NCI-H1092 treated with DMSO at 0.1 percent for 48 hours (cell line): ENCODE data around the gene CRISPLD2.
"Not testable (repeated sequence)": the region's sequence is repeated elsewhere in the genome, so short reads cannot be mapped to it uniquely, and the experiment has no call there.

Experiments
- DNase-seq: peaks from one replicate; lab custom pipeline; 2025; lab: John Stamatoyannopoulos, UW

The CRISPLD2 gene

DNA sequence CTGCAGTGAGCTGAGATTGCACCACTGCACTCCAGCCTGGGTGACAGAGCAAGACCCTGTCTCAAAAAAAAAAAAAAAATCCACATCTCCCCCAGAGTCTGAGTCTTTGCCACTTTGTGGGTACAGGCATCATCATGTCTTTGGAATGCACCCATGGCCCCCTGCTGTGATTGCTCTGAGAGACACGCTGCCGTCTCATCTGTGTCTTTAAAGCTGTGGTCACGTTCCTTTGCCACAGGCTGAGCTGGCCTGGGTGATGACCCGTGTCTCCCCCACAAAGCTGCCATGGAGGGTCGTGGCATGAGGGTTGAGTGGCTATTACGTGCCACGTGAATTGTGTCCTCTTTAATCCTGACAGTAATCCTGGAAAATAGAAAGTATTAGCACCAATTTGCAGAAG is 20.2 kb downstream of the CRISPLD2 start:
- no peak for DNase-seq

DNA sequence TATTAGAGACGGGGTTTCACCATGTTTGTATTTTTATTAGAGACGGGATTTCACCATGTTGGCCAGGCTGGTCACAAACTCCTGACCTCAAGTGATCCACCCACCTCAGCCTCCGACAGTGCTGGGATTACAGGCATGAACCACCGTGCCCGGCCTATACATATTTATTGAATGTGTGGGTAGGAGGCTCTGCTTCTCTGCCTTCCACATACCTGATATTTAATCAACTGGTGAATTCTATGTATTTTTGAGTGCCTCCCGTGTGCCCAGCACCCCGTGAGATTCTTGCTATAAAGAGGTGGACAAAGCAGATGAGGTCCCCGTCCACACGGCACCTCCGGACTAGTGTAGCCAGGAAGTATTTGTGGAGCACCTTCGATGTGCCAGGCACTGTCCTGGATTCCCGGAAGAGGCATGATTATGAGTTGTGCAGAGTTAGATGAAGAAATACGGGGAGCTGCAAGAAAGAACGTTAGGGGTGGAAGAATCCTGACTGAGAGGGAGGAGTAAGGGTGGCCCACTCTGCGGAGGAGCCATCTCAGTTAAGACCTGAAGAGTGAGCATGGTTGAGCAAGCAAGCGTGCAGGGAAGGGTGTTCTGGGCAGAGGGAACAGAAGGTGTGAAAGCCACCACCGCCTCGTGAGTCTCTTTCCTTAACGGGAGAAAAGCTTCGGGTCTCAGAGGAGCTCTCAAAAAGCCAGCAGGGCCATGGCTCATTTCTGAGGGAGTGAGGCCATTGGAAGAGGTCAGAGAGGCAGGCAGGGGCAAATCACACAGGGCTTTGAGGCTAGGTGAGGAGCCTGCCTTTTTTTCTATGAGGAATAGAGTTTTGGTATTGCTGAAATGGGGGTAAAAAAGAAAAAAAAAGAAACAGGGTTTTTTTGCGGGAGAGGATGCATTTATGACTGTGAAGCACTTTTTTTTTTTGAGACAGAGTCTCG is 21.2 kb downstream of the CRISPLD2 start:
- no peak for DNase-seq

DNA sequence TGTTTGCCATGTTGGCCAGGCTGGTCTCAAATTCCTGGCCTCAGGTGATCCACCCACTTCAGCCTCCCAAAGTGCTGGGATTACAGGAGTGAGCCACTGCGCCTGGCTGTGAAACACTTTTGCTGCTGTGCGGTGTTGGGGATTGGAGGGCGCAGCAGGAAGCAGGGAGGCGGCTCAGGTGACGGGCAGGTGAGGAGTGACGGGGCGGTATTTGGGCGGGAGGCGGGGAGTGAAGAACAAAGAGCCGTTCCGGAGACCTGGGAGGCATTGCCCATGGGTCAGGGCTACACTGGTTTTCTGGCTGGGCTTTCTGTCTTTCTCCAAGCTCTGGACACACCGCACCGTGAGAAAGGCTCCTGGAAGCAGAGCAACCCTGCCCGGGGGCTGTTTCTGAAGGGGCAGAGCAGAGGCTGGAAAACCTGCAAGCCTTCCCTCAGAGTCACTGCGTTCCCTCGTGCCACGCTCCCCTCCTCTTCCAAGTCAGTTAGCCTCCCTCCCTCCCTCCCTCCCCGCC is 22.1 kb downstream of the CRISPLD2 start:
- DNase-seq = no peak

DNA sequence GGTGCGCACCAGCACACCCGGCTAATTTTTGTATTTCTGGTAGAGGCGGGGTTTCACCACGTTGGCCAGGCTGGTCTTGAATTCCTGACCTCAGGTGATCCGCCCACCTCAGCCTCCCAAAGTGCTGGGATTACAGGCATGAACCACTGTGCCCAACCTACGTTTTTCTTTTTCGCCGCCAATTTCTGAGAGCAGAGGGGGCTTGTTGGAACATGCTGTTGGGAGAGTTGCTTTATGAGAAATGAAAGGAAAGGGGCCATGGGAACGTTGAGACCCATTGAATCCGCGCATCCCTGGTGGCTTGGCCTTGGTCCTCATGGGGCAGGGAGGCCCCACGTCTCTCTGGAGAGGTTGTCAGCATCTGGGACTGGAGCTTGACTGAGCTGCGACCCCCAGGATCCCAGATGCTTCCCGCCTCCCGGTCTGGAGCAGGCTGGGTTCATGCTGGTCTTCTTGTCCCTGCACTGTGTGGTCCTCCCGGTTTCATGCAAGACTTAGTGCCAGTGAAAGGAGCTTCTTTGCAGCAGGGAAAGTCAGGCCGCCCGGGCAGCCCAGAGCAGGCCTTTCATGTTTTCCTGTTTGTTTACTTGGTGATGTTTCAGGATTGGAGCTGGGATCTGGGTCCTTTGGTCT is 22.8 kb downstream of the CRISPLD2 start:
- DNase-seq = no peak

DNA sequence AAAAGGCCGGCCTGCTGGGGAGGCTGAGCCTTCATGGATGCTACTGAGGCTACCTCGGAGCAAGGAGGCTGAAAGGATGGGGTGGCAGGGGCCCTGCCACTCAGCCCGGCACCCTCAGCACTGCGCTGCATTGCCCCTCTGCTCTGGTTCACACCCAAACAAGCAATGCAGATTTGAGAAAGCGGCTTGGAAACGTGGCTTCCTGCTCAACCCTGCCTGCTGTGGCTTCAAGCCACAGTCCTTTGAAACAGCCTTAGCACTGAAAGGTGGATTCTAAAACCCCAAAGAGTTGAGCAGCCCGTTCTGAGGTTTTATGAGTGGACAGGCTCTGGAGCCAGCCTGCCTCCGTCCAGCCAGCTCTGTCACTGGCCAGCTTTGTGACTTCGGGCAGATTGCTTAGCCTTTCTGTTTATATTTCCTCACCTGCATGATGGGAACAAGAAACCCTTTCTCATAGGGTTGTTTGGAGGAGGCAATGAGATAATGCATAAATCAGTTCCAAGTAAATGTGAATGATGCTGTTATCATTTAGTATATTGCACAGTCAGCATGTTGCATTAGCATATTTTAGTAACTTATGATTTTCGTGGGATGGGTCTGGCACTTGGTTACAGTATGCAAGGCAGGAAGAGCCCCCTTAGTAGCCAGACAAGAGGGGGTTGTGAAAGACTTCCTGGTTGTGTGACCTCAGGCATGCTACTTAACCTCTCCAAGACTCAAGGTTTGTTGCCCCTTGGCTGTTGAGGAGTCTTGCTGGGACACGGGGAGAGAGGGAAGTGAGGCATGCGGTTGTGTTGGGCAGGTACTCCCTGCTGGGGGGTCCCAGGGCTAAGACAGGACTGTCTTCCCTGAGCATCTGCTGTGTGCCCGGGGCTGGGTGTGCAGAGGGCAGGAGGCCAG is 23.6 kb downstream of the CRISPLD2 start:
- no peak for DNase-seq

DNA sequence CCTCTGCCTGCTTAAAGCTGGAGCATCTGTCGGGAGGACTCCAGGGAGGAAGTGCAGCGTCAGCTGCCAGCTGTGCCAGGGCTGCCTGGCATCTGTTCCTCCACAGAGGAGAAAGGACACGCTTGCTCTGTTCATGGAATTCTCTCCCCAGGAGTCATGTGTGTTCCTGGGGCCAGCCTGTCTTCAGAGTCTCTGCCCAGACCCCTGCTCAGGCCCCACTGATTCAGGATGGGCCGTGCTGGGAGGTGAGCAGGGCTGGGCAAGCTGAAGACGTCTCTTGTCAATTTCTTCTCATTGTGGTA is 24.2 kb downstream of the CRISPLD2 start:
- no peak for DNase-seq

DNA sequence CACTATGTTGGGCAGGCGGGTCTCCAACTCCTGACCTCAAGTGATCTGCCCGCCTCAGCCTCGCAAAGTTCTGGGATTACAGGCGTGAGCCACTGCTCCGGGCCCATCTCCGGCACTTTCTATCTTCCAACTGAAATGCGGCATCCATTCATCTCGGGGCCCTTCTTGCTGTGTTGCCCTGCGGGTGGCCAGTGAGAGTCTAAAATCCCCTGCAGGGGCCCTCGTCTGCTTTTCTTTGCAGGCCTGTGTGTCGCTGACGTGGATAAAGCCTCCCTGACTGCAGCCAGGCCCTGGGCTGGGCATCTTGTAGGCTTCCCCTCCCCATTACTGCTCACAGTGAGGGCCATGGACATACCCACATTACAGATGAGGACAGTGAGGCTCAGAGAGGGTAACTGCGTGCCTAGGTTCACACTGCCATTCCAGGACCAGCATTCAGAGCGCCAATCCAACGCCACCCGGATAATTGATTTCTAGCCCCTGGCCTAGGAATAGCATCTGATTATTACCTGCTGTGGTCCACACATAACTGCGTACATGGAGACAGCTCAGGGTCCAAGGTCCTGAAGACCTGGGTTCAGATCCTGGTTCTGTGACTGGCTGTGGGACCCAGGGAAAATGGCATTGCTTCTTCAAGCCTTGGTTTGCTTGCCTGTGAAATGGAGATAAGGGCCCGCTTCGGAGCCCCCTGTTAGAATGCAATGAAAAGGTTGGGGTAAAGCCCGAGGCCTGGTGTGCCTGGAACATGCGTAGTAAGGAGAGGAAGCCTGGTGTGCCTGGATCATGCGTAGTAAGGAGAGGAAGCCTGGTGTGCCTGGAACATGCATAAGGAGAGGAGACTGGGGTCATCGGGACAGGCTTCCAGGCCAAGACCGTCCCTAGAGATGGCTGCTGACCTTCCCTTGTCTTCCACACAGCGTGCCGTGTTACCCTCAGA is 25.0 kb downstream of the CRISPLD2 start:
- DNase-seq = no peak

DNA sequence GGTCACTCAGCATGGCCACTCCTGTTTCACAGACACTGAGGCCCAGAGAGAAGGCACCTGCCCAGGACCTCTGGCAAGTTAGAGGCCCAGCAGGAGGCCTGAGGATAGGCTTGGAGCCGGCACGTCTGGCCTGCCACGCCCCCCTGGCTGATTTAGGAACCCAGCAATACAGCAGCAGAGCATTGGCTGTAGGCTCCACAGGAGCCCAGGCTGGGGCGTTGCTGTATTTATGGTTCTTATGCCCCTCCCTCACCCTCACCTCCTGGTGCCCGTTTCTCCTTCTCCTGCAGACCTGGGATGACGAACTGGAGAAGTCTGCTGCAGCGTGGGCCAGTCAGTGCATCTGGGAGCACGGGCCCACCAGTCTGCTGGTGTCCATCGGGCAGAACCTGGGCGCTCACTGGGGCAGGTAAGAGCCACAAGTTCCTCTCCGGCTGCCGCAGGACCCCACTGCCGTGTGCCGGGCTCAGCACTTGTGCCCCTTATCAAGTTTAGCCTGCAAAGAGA is 25.8 kb downstream of the CRISPLD2 start:
- no peak for DNase-seq

DNA sequence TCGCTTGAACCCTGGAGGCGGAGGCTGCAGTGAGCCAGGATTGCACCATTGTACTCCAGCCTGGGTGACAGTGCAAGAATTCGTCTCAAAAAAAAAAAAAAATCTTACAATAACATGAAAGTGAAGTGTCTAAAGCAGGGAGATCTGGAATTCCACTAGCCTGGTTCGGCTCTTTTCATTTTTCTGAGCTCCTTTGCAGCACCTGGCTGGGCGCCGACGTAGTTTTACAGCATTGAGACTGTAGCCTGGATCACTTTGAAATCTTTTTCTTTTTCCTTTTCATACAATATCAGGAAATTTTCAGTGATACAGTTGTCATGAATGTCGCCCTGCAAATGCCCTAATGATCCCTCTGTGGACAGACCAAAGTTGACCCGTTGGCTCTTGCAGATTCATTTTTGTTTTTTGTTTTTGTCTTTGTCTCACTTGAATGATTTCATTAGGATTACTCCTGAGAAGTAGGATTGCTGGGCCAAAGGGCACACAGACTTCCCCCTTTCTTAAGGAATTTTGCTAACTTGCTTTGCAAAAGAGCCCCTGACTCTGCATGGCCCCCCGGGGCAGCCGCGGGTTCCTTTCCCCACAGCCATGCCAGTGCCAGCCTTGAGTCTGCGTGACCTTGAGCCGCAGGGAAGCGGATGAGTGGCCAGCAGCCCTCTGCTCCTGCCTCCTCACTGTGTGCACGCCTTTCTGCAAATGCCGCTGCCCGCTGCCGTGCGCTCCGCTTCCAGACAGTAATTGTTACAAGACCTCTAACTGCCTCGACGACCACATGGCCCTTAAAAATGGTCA is 28.0 kb downstream of the CRISPLD2 start:
- no peak for DNase-seq

DNA sequence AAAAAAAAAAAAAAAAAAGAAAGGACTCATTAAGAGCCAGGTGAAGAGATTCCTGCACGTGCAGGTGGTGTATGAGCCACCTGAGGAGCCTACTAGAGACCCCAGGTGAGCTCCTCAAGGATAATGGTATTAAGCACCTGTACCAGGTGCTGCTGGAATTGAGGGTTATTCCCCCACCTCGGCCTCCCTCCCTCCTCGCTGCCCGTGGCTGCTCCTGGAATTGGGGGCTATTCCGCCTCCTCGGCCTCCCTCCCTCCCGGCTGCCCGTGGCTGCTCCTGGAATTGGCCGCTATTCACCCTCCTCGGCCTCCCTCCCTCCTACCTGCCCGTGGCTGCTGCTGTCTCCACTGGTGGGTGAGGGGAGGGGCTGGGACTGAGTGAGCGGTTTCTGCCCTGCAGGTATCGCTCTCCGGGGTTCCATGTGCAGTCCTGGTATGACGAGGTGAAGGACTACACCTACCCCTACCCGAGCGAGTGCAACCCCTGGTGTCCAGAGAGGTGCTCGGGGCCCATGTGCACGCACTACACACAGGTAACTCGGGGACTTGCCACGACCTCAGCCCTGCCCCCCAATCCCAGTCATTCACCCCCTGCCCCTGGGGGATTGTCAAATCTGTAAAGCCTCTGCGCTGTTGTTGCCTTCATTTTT is 29.3 kb downstream of the CRISPLD2 start:
- no peak for DNase-seq

DNA sequence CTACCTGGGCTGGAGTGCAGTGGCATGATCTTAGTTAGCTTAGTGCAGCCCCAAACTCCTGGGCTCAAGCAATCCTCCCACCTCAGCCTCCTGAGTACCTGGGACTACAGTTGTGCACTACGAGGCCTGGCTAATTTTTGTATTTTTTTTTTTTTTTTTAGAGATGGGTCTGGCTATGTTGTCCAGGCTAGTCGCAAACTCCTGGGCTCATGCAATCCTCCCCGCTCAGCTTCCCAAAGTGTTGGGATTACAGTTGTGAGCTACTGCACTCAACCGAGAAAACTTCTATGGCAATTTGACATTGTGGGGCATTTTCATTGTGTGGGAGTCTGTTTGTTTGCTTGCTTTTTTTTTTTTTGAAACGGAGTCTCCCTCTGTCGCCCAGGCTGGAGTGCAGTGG is 30.0 kb downstream of the CRISPLD2 start:
- DNase-seq = no peak

DNA sequence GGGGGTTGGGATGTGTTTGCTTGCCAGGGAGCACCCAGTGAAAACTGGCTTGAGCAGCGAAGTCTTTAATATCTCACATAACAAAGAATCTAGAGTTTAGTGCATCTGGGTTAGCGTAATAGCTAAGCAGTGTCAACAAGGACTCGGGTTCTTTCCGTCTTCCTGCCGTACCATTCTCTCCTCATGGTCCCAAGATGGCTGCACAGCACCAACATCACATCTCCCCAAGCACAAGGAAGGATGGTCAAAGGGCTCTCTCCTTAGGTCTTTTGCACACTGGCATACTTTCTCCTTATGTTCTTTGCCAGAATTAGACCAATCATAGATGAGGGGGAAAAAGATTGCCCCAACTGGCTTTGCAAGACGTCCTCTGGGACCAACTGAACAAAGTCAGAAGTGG is 30.9 kb downstream of the CRISPLD2 start:
- DNase-seq = no peak

DNA sequence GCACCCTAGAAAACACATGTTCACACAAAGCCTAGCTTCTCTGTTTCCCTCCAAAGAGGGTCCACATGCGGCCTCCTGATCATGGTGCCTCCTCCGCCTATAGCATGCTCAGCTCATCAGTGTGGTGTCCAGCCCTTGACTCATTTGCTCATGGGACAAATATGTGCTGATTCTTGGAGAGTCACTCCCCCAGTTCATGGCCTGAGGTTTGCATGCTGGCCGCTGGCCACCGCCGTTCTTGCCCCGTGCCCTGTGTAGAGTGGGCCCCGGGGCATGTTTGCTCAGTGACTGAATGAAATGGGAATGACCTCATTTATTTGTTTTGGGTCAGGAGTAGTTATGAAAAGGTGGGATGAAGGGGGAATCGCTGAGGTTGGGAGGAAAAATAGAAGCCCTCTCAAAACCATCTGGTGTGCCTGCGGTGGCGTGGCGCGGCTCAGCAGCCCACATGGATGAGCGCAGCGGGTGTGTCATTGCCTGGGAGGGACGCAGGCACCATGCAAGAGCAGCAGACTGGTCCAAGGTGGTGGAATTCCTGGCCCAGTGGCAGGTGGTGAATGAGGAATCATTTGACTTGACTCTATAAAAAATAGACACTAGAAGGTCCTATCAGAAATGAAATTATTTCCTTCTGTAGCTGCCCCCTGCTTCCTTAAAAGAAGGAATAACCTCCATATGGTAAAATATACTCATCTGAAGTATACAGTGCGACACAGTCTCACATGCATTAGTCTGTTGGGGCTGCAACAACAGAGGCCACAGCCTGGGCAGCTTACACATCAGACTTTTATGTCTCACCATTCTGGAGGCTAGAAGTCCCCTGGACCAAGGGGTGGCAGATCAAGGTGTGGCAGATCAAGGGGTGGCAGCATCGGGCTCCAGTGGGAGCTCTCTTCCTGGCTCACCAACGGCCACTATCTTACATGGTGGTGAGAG is 31.7 kb downstream of the CRISPLD2 start:
- DNase-seq = peak; percentile 76

DNA sequence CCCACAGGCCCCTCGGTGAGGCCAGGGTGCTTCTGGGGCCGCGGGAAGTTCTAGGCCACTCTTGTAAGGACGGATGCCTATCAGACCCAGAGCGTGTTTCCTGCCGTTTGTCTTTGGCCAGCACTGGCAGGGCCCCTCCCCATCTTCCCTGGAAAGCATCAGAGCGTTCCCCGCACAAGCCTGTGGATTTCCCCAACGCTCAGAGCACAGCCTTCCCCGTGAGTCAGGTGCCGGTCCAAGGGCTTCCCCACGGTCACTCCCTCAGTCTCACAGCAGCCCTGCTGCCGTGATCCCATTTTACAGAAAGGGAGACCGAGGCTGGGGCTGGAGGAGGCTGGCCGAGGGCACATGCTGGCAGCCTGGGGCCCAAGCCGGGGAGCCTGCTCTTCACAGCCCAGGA is 33.7 kb downstream of the CRISPLD2 start:
- DNase-seq = no peak

DNA sequence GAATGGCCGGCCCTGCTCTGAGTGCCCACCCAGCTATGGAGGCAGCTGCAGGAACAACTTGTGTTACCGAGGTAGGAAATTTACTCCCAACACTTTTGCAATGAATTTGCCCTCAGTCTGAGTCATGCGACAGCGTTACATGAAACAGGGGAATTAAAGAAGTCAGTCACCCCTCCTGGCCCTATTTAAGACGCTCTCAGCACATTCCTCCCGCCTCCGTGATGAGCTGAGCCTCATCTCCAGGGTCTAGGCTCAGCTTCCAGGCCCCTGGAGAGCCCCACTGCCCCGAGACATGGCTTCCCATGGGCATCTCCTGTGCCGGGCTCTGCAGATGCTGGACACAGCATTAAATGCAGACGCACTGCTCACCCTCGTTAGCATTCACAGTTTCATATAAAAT is 35.0 kb downstream of the CRISPLD2 start:
- no peak for DNase-seq

DNA sequence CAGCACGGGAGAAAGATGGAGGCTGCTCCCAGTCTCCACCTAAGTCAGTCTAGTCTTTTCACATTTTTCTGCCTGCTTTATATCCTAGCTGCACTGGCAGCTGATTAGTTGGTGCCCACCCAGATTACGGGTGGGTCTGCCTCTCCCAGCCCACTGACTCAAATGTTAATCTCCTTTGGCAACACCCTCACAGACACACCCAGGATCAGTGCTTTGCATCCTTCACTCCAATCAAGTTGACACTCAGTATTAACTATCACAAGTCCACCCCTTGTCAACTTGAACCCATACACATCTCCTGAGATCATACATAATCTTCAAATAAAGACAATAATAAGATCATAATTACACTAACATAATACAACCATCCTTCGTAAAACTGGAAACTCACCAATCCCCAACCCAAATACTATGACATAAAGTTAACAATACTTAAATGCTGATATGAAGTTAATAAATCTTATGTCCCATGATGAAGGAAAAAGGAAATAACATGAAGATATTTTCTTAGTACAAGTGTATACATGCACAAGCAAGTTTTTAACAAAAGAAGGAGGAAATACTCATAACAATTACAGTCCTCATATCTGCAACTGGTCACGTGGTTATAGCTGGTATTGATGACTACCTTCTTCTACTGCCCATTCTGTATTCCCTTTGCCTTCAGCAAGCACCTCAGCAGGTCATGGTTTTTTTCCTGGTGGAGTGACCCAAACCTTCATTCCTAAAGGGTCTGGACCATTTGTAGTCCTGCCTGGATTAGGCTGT is 35.8 kb downstream of the CRISPLD2 start:
- DNase-seq = not testable (repeated sequence)

DNA sequence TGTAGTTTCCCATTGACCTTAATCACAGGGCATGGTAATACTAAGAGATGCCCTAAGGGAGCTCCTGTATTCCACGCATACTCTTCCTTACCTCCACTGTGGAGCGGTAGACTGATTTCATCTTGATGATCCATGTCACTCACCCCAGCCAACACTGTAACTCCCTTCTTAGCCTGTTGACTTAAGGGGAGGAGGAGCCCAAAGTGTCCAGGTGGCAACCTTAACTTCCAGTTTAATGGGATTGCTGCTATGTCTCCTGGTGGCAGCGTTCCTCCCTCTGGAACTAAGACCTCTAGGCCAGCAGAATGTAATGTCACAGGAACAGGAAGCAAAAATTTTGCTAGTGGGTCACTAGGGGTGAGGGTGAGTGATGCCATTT is 36.4 kb downstream of the CRISPLD2 start:
- not testable (repeated sequence) for DNase-seq

DNA sequence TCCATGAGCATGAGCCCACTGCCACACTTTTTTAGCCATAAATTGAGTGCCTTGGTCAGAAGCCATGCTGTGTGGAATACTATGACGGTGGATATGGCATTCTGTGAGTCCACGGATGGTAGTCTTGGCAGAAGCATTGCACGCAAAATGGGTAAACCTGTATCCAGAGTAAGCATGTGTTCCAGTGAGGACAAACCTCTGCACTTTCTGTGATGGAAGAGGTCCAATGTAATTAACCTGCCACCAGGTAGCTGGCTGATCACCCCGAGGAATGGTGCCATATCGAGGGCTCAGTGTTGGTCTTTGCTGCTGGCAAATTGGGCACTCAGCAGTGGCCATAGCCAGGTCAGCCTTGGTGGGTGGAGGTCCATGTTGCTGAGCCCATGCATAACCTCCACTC is 37.0 kb downstream of the CRISPLD2 start:
- DNase-seq = not testable (repeated sequence)
